GM21723 (cell line): Measurements from ENCODE around the gene FIGN.

Experiments
- ATAC-seq: cut with Tn5 transposase; IDR thresholded peaks from one replicate; pipeline ENCODE4 v1.9.1; 2021; ENCODE audit warnings: mild to moderate bottlenecking, moderate library complexity; ENCODE audit not compliant: unreplicated experiment

FIGN gene

DNA sequence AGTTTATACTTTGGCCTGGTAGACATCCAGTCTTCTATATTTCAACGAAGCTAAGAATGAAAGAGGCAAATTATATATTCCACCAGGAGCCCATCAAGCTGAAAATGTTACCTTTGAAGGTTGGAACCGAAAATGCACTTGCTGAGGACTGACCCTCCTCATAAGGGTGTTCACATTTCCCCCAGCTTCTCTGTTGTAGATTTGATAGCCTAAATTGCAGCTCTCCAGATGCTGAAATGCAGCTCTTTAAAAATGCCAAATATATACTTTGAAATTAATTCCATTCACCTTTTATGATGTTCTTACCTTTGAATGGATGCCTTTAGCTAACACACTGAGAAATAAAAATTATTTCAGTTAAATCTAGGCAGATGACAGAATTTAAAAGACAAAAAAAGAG is 1.8 kb upstream of the FIGN start:
- no peak for ATAC-seq

DNA sequence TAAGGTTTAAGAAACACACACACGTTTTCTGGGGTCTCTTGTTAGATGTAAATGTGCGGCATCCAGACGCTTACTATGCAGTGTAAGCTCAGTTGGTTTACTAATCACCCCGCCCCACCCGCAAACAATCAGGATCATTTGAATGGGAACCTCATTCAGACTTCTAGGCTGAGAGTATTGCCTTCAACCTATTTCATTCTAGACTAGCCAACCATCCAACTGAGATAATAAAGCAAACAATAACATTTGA is 1.3 kb upstream of the FIGN start:
- ATAC-seq = no peak

DNA sequence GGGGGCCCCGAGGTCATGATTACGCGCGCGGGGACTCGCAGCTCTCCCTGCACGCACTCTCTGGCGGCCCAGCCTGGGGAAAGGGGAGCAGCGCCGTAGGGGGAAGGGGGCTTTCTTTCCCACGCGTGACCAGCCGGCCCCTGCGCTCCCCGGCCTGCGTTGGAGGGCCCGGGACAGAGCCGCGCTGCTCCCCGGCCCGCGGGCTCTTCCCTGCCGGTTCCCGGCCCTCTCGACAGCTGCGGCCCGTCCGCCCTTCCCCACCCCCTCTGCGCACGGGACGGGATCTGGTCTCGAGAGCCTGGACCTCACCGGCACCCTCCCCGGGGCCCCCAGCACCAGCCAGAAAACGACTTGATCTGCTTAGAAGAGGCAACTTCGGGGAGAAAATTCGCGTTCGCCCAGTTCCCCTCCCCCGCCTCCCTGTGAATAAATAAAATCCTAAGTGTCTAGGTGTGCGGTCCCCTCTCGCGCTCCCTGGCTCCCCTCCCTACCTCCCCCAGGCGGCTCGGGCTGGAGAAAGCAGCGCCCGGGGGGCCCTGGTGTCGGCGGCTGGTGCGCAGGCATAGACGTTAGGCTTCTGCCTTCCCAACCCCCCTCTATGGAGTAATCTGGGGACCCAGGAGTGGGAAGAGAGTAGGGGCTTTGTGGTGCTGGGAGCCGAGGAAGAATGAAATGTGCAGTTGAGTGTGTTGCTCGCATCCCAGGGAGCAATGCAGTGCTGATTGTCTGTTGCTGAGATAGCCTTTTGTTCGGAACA is 803 bp upstream of the FIGN start:
- ATAC-seq = no peak

DNA sequence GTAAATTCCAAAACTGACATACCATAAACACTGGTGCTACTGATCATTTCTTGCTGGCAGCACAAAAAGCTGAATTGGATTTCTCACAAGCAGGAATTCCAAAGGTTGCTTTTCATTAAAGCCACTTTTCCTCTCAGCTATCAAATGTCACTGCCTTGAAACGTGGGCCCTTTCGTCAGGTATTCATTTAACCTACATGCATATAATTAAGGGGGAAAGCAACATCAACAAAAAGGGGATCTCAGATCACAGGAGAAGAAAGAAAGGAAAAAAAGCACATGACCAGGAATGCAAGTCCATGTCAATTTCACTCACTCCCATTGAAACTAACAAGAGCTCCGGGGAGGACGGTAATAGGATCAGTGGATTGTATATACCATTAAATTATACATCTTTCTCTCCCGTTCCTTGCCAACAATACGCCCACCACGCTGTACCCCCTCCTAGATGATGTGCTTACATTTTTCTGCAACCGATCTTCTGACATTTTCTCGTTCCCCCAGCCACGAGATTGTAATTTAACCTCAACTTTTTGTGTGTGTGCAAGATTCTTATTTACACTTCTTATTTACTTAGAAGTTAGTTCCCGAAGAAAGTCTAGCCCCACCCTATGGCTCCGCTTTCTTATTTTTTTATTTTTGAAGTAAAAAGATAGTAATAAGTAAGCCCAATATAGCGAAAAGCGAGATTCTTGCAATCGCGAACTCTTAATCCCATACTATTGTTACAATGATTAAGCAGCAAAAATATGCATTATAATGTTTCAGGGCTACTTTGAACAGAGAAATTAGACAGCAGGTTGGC is 725 bp downstream of the FIGN start:
- ATAC-seq = no peak

DNA sequence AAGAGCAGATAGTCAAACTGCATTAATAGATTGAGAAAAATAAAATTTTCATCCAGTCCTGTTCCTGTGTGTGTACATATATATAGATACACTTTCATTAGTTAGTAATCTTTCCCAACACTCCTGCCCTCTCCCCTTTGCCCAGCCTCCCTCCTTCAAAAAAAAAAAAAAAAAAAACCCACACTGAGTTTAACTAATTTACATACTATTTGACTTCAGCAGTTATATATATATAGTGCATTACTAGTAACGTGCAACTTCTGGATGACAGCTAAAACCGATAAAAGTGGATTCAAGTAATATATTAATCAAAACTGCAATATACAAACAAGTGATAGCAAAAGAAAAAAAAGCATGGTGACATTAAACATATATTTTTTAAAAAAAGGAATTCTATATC is 1.4 kb downstream of the FIGN start:
- ATAC-seq = no peak

DNA sequence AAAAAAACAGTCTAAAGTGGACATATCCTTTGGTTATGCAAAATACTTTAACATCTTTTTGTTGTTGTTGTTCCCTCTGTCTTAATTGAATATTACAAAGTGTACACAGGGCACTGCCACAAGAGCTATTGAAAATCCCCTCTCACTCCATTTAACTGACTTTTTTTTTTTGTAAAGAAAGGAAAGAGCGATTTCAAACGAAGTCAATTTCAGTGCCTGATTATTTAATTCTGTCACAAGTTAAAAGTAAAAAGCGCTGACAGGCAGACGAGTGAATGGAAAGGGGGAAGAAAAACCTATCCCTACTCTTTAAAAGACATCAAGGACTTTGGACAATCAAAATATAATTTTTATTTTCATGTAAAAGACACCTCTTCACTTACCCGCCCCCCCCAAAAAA is 1.9 kb downstream of the FIGN start:
- ATAC-seq = no peak

DNA sequence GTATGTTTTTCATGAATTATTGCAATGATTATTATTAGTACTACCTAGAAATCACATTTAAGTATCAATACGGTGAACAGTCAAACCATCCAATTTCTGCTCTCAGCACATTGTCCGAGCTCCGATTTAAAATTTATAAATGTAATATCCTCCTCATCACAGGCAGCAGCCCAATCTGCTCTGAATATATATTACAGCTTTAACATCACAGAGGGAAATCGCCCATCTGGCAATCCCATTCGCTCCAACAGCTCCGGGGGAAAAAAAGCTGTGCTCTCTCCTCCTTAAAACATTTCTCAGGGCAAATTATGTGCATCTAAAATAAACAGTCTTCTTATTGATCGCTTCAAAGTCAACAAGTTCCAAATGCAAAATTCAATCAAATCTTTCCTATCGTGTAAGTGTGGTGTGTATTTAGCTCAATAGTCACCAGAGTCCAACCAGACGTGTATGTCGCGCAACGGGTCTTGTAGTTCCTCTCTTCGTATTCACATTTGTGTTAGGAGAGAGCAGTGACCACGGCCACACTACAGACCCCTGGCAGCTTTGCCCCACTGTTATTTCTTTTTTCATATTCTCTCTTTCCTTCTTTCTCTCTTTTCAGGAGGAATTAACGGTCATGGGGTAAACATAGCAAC is 2.4 kb downstream of the FIGN start:
- ATAC-seq = no peak

DNA sequence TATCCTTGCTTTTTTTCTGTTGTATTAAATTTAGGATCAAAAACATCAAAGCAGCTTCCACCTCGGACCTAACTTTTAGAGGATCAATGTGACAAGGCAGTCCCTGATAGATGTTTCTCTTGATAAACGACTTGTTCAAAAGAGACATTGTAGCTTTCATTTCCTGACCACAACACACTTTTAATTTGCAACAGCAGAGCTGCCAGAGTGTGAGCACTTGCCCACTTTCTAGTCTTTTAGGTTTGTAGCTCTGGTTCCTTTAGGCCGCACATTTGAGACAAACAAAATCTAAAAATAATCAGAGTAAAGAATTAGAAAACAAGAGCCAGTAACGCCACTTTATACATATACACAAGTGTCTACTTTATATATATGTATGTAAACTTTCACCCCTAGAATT is 3.1 kb downstream of the FIGN start:
- ATAC-seq = no peak

DNA sequence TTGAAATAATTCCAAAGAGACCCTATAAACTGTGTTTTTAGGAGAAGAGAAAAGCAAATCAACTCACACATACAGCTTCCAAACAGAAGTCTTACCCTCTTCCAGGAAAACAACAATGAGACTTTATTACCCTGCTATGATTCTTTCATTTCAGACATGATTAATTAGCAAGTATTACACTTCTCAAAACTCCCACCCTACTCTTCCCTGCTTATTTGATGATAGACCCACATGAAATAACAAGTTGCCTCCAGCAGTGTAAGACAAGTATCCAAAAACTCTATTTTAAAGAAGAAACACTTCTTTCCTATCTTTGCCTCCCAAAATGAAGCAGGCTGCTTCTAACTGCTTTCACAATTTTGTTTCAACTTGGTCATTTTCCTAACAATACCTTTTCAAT is 4.1 kb downstream of the FIGN start:
- ATAC-seq = no peak

DNA sequence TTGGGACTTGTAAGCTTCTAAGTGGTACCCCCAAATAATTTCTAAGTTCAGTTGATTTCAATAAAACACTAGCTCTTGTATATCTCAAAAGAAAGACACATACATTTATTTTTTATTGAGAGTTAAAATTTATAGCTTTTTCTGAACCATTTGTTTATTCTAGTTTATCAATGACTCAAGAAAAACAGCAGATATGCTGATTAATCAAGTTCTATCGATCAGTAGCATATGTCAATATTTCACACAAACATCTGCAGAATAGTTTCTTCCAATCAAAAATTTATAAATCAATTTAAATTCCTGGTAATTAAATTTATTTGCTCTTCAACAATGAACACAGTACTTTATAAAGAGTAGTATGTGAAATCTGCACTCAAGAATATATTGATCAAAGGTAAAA is 5.3 kb downstream of the FIGN start:
- no peak for ATAC-seq

DNA sequence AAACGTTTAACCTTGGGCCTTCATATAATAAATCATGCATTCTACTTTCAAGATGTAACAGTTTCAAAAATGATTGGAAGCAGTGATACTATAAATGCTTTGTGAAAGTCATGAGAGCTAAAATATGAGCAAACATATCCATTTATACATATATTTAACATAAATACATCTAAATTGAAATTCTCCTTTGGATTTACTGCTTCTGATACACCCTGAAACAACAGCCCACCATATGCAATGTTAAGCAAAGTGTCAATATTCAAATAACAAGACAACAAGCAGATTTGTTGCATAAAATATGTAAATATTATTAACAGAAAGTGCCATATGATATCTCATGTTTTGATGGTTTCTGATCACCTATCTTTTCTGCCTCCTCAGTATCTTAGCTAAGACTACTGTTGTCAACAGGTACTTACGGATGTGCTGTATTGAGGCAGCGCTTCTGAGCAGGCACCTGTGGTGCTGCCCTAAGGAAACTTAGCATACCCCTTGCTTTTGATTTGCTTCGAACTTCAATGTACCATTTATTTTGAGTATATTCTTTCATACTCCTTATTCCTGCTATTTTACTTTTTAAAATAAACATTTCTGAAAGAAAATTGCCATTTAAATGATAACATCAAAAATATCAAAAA is 6.1 kb downstream of the FIGN start:
- ATAC-seq = no peak

DNA sequence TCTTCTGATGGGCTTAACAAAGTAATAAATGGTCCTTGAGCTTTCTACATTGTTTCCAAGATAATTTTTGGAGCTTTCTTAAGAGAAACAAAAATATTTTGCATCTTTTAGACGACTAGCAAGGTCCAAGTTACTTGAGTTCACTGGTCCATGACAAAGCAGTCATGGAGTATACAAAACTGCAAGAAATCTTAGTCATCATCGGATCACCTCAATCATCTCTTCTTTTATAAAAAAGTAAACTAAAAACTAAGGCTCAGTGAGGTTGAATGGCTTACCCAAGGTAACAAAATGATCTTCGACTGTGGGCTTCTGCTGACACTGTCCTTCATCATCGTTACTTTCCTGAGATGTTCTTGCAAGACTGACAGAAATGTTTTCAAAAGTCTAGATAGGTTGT is 11.9 kb downstream of the FIGN start:
- no peak for ATAC-seq

DNA sequence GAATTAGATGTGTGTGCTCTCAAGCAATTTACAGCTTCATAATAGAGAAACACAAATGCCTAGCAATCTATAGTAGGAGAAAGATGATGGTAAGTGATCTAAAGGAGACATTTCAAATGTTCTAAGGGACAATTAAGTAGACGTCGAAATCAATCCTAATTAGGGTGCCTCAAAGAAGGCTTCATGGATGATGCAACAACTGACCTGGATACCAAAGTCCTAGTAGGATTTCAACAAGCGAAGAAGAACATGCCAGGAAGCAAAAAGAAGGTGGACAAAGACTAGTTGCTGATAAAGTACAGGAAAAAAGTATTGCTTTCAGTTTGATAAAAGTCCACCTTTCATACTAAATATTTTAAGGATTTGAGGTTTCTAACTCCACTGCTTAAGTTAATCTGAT is 12.5 kb downstream of the FIGN start:
- no peak for ATAC-seq

DNA sequence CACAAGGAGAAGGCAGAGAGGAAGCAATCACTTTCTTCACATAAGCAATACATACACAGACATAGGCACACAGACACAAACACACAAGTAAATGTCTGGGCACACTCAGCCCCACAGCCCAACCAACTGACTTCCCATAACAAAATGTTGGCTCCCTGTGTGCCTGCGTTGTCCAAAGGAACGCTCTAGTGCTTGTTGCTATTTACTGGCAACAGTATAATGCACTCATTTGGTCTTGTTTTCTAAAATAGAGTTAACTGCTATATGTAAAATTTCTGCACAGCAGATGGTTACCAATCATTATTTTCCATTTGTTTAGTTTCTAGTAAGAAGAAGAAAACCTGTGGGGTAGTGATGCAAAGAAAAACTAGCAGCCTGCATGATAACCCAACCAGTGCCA is 16.5 kb downstream of the FIGN start:
- no peak for ATAC-seq

DNA sequence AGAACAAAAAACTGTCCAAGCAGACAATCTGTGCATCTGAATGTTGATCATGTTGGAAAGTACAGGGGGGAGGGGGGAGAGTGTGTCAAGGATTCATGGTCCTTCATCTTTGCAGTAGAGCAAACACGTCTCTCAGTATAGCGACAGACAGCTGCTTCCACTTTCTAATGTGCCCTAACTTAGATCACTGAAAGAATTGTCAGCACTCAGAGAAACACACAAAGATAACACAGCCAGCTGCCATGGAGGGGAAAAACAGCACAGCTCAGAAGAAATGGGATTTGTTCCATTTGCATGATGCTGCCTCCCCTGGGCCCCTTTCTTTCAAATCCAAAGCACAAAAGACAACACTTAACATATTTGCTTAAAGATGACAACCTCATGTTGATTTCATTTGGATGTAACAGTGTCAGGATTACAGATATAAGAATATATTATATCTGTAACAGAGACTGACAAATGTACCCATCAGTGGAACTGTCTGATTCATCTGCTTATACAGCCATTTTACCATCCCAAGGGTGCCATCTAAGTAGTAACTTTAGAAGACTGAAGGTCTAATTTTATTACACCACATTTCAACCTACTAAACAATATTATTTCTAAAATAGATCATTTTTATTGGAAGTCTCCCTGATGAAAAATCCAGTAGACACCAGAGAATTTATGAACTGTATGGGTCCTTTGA is 17.7 kb downstream of the FIGN start:
- no peak for ATAC-seq

DNA sequence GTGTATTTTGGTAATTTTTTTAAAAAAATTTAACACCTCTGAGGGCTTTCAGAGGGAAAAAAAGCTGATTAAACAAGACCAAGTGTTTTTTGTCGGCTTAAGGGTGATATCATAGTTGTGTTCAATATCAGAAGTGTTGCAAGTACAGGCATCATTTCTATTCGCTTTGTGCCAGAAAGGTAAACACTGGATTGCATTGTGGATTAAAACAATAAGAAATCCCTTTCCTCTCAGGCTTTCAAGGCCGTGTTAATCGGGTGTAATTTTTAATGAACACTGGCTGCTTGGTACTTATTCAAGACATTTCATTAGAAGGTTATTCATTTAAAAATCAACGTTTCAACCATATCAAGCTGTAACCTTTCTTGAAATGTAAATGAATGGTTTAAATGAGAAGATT is 18.3 kb downstream of the FIGN start:
- no peak for ATAC-seq

DNA sequence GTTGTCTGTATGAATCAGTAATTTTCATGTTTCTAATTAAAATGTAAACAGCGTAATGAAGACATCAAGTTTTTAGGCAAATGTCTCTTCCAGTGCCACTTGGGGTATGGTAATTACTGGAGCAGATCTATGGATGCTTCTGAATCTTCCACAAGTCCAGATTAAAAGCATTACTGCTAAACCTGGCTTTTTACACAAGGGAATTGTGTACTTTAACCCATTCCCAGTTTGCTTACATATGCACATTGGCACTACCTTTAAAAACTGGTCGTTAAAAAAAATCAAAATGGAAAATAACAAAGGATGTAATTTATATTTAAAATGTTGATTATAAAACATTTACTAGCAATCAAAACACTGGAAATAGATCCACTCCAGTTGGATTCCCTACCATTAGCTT is 19.7 kb downstream of the FIGN start:
- ATAC-seq = no peak

DNA sequence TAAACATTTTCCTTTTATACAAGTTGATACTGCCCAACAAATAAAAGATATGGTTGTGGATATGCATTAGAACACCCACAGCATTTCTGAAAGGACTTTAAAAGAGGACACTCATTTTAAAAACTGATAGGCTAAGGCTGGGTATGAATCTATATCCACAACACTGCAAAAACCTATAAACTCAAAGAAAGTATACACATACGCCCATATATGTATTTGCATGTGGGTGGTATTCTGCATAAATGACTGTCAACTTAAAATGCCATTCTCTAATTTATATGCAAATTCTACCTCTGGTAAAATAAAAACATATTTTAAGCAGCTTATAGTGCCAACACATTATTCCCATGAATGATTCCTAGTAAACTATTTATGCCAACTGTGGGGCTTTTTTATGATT is 20.1 kb downstream of the FIGN start:
- no peak for ATAC-seq

DNA sequence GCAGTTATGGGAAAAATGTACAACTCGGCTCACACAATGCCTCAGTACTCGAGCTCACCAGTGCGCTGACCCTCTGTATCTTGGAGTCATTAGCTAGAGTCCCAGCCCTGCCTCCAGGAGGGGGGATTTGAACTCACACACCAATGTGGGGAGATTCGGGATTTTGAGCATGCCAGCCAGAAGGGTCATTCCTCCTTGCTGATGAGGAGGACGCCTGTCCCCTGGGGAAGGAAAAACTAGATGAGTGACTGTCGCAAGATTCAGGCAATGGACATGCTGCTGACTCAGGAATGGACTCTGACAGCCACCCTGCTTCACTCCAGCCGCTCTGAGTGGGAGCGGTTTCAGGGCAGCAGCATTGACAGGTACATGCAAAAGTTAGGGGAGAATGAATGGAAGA is 20.6 kb downstream of the FIGN start:
- ATAC-seq = no peak

DNA sequence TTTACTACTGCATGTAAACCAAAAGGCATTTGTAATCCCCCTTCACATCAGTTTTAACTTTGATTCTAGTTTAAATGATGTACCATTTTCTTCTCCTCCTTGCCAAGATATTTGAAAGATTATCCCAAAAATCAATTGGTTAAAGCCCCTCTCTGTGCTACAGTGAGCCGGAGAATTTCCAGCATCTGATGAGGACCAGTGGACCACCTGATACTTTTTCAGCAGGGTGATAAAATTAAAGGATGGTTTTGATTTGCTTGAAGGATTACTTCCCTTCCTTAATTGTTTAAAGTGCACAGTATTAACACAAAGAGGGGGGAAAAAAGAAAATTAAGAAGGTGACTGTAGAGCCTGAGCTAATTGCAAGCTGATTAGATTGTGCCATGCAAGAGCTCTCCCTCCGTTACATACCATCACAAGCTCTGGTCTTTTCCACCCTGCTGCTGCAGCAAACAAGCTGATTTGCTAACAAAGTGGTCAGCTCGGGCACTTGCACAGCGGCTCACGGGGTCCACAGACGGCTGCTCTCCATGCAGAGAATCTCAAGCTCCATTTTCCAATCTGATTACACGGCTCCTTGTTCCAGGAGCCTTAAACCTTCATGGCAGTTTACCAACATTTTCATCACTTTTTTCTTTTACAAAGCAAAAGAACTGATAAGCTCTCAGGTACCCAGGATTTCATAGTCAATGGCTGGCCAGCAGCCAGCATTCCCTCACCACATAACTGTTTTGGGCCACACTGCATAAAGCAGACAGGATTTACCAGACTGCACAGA is 22.1 kb downstream of the FIGN start:
- no peak for ATAC-seq

DNA sequence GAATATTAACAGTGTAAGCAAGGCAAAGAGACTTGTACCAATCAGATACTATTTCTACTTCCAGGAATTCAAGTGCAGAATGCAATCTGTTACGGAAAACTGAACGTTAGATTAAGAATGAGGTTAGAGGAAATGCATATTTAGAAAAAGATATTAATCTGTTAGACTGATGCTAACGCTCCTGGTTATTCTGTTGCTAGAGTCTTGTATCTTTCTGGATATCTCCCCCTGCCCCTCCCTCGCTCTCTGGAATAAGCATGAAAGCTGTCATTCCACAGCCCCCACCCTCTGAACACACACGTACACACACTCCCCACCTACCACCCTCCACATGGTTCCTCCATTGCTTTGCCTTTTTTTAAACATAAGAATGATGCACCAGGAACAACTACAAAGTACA is 24.1 kb downstream of the FIGN start:
- no peak for ATAC-seq
